ENCODE data around the gene SEMA3B.

Gene SEMA3B

GRCh38 chr3:50327129-50327528, 58.2 kb downstream of the SEMA3B start:
- no peak for DNase-seq (ENCODE audit: low read depth in 1 of 2, low spot score in 1 of 2)

Data from stimulated activated CD4-positive, alpha-beta T cell treated with anti-CD3 and anti-CD28 coated beads, Interleukin-15, amount 100 ng/mL, for 1 hour (primary cell).